Epithelial cell of esophagus (primary cell): ENCODE data around the gene ADPRH.

Experiments used
- DNase-seq: peaks from one replicate; pipeline ENCODE4 v3.0.0; 2010; ENCODE audit warnings: low read depth
- H3K4me3 ChIP-seq: 2 replicates; pipeline ENCODE4 v1.5.1; 2011; ENCODE audit warnings: mild to moderate bottlenecking, low read length, control low read depth
- TF ChIP-seq, protein P1 (sequence below): IDR thresholded peaks from 2 replicates; pipeline ENCODE4 v1.5.1; 2011; ENCODE audit warnings: low read depth, mild to moderate bottlenecking, low read length, control low read depth, inconsistent platforms; ENCODE audit not compliant: insufficient read depth; ENCODE audit errors: missing control alignments

The ADPRH gene

DNA sequence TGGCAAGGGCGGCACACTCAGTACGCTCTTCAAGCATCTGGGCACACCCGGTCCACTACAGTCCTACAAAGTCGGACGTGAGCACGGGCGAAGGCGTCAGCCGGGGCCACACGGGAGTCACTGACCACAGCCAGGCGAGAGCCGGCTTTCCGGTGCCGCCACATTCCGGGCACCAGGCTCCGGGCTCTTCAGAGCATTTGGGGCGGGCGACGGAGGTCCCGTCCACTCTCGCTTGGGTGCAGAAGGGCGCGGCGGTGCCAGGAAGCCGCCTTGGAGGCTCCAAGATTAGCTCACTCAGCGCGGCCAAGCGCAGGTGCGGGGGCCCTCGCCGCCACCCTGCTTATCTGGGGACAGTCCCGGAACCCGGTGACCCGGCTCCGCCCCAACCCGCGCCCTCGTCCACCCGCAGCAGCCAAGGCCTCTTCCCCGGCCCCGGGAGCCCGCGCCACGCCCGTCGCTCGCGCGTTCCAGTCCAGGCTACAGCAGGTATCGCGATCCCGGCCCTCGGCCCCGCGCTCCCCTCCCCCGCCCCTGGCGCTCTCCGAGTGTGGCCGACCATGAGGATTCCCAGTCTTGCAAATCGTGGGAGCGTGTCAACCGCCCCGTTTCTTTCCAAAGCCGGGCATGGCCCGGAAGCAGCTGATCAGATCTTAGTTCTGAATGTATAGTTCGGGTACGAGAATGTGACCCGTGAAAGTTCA is at the start of gene ADPRH:
Gene ADPRH, plus strand, starts transcription at position 127 of the 701 bp plus-strand sequence. CDS start 2,678 bp downstream, outside the sequence.
- peak within 1 kb of the TSS; percentile 51 for H3K4me3 ChIP-seq

DNA sequence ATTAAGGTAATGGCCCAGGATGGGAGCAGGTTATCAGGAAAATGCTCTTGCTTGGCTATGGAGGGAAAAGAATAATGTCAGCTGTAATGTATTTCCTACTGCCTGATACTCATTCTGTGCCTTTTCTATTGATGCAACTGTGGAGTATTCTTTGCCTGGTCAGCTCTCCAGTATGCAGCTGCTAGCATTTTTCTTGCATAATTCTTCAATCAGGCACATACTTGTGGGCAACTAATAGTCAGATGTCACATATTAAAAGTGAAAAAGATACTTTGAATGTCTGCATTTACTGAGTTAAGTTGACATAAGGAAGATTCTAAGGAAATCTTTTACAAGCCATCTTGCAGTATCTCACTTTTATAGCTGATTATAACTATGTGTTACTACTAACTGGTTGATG is 49.4 kb upstream of the ADPRH start:
- TF ChIP-seq, protein P1, sequence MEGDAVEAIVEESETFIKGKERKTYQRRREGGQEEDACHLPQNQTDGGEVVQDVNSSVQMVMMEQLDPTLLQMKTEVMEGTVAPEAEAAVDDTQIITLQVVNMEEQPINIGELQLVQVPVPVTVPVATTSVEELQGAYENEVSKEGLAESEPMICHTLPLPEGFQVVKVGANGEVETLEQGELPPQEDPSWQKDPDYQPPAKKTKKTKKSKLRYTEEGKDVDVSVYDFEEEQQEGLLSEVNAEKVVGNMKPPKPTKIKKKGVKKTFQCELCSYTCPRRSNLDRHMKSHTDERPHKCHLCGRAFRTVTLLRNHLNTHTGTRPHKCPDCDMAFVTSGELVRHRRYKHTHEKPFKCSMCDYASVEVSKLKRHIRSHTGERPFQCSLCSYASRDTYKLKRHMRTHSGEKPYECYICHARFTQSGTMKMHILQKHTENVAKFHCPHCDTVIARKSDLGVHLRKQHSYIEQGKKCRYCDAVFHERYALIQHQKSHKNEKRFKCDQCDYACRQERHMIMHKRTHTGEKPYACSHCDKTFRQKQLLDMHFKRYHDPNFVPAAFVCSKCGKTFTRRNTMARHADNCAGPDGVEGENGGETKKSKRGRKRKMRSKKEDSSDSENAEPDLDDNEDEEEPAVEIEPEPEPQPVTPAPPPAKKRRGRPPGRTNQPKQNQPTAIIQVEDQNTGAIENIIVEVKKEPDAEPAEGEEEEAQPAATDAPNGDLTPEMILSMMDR: no peak
- peak; percentile 9 for DNase-seq
- no peak overlapping the region for H3K4me3 ChIP-seq

More for the DNA sequence above, at the start of gene ADPRH:
- DNase-seq: peak; percentile 65
- TF ChIP-seq, protein P1: no peak

DNA sequence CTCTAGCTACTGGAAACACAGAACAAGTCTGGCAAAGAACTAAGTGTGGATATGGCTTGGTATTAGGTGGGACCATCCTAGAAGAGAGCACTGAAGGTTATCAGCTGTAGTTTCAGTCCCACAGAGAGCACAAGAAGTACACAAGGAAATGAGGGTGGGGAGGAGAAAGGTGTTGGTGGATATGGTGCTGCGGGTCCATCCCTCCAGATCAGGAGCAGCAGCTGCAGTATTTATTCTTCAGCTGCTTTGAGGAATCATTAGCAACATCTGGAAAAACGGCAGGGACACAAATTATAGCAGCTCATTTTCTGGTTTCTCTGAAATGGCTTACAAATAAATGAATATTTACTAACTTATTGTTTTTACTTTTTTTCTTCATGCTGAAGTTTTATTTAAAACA is 48.8 kb upstream of the ADPRH start:
- no peak overlapping the region for H3K4me3 ChIP-seq
- TF ChIP-seq, protein P1: no peak
- no peak for DNase-seq

DNA sequence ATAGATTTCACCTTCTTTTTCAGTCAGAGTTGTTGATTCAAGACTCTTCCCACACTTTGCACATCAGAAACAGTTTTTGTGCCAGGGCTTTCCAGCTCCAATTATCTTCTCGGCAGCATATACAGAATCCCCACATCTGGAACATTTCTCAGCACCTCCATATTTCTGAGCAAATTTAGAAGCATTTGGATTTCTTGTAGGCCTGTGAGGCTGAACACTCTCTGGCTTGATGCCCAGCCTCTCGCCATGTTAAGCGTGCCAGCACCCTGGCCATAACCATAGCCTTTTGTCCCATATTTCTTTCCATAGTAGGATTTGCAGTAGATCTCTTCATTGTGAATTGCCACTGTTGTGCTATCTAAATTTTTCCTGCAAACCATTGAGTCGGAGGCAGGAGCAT is 48.1 kb upstream of the ADPRH start:
- no peak for DNase-seq
- H3K4me3 ChIP-seq: no peak overlapping the region
- TF ChIP-seq, protein P1: no peak

DNA sequence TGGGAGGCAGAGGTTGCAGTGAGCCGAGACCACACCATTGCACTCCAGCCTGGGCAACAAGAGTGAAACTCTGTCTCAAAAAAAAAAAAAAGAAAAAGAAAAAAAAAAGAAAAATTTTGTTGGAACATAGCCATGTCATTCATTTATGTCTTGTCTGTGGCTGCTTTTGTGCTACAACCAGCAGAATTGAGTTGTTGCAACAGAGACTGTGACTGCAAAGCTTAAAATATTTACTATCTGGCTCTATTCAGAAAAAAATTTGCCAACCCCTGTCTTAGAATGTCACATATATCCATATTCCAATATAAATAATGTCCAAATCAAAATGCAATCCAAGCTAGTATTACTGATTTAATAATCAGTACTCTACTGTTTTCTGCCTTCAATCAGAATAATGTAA is 45.0 kb upstream of the ADPRH start:
- no peak overlapping the region for H3K4me3 ChIP-seq
- TF ChIP-seq, protein P1: no peak
- DNase-seq: no peak

DNA sequence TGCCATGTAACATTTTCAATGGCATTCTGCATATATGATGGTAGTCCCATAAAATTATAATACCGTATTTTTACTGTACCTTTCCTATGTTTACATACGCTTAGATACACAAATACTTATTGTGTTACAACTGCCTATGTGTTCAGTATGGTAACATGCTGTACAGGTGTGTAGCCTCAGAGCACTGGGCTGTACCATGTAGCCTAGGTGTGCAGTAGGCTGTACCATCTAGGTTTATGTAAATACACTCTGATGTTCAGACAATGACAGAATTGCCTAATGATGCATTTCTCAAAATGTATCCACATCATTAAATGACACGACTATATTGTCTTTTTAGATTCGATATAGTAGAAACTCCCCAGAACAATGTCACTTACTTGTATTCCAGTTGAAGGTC is 42.5 kb upstream of the ADPRH start:
- no peak for DNase-seq
- TF ChIP-seq, protein P1: no peak
- H3K4me3 ChIP-seq: no peak overlapping the region

DNA sequence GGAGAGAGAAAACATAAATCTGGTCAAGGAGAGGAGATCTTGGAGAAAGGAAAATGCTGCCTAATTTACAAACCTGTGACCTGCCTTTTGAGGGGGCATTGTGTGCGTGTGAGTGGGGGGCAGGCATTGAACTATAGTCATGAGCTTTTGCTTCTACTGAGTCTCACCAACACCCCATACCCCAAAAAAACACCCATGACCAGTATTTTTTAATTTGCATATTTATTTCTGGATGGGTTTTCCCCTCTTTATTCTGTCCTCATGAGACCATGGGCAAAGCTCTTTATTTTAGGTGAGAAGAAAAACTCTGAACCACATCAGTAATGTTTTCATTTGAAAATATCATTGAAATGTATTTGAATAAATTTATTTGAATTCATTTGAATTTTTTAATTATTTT is 40.5 kb upstream of the ADPRH start:
- no peak overlapping the region for H3K4me3 ChIP-seq
- TF ChIP-seq, protein P1: no peak
- no peak for DNase-seq
